ENCODE measurements around the gene KMT2C.

Gene KMT2C

GRCh38 chr7:152089183-152089582 is 346.6 kb downstream of the KMT2C start:
- H3K9ac ChIP-seq (ENCODE audit: low read length), result no peak overlapping the region
- DNase-seq (ENCODE audit: low read depth), result no peak
- peaks cover 6% of the 10 kb centered on the region for H3K36me3 ChIP-seq (ENCODE audit: control insufficient read depth, insufficient read depth, low read length, severe bottlenecking)
- no peak overlapping the region for H3K4me3 ChIP-seq (ENCODE audit: low read length)
- no peaks in the 10 kb centered on the region for H3K4me1 ChIP-seq (ENCODE audit: control insufficient read depth, insufficient read depth, low read length)
- H3K9me3 ChIP-seq (ENCODE audit: control insufficient read depth, low read length), result peaks cover 17% of the 10 kb centered on the region
- no peaks in the 10 kb centered on the region for H3K27me3 ChIP-seq (replicated peaks; ENCODE audit: control insufficient read depth, insufficient read depth, low read length)

- DNase-seq (ENCODE audit: low read depth), result no peak
- Histone ChIP-seq H3K9ac (ENCODE audit: low read length) (no peak overlapping the region), H3K9me3 (ENCODE audit: control insufficient read depth, low read length) (peaks cover 17% of the 10 kb centered on the region), H3K4me1 (ENCODE audit: control insufficient read depth, insufficient read depth, low read length) (peaks cover under 1% of the 10 kb centered on the region), H3K27me3 (replicated peaks; ENCODE audit: control insufficient read depth, insufficient read depth, low read length) (no peaks in the 10 kb centered on the region), H3K4me3 (ENCODE audit: low read length) (no peak overlapping the region), H3K36me3 (ENCODE audit: control insufficient read depth, insufficient read depth, low read length, severe bottlenecking) (peaks cover 6% of the 10 kb centered on the region)
These were observed 349.3 kb downstream of the KMT2C start for GRCh38 chr7:152086513-152086912.

DNA sequence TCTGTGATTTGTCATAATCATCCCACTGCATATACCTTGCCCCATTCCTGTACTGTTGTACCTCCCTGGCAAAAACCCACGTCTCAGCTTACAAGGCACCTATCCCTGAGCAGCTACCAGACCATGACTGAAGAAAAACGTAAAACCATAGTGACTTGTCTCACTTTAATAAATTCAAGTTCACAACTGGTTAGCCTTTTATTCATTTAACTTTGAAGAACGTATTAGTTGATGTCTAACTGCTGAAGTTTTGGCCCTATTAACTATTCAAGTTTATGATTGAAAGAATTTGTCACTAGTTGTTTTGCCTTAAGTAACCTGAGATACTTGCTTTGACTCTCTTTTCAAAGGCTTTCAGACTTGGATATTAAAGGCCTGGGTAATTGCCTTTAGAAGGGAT is 350.7 kb downstream of the KMT2C start:
- peaks cover 6% of the 10 kb centered on the region for H3K36me3 ChIP-seq (ENCODE audit: control insufficient read depth, insufficient read depth, low read length, severe bottlenecking)
- peaks cover 6% of the 10 kb centered on the region for H3K4me1 ChIP-seq (ENCODE audit: control insufficient read depth, insufficient read depth, low read length)
- H3K4me3 ChIP-seq (ENCODE audit: low read length), result no peak overlapping the region
- H3K9me3 ChIP-seq (ENCODE audit: control insufficient read depth, low read length), result peaks cover 17% of the 10 kb centered on the region
- no peak overlapping the region for H3K9ac ChIP-seq (ENCODE audit: low read length)
- DNase-seq (ENCODE audit: low read depth), result no peak
- no peaks in the 10 kb centered on the region for H3K27me3 ChIP-seq (replicated peaks; ENCODE audit: control insufficient read depth, insufficient read depth, low read length)

All from adipocyte (in vitro differentiated cells).